GM21367 (cell line): ENCODE measurements around the gene NNAT.
"Not testable (repeated sequence)": the region's sequence is repeated elsewhere in the genome, so short reads cannot be mapped to it uniquely, and the experiment has no call there.

ENCODE experiments used
- ATAC-seq: cut with Tn5 transposase; IDR thresholded peaks from one replicate; pipeline ENCODE4 v1.9.1; 2021; ENCODE audit not compliant: unreplicated experiment

NNAT gene

DNA sequence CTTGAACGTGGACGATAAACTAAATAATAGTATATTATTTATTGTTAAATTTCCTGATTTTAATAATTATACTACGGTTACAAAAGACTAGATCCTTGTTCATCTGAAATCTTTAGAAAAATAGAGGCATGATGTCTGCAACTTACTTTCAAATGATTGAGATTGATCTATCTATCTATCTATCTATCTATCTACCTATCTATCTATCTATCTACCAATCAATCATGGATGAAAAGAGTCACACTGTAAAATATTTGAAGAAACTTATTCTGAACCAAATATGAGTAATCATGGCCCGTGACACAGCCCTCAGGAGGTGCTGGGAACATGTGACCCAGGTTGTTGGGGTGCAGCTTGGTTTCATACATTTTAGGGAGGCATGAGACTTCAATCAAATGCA, 18.4 kb downstream of the NNAT start:
- no peak for ATAC-seq

GRCh38 chr20:37540001-37540400, 19.0 kb downstream of the NNAT start:
- ATAC-seq: no peak

GRCh38 chr20:37540838-37541237, 19.8 kb downstream of the NNAT start:
- not testable (repeated sequence) for ATAC-seq

DNA sequence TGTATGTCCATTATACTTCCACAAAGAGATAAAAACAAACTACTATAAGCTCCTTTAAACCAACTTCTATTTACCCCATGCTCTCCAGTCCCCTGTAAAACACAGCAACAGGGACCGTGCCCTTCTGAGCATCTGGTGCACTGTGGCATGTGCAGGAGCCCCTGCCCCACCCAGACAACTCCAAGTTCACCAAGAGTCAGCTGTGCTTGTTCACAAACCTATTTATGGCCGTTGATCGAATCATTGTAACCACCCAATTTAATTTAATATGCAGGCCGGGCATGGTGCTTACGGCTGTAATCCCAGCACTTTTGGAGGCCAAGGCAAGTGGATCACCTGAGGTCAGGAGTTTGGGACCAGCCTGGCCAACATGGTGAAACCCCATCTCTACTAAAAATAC, 20.3 kb downstream of the NNAT start:
- ATAC-seq: no peak

DNA sequence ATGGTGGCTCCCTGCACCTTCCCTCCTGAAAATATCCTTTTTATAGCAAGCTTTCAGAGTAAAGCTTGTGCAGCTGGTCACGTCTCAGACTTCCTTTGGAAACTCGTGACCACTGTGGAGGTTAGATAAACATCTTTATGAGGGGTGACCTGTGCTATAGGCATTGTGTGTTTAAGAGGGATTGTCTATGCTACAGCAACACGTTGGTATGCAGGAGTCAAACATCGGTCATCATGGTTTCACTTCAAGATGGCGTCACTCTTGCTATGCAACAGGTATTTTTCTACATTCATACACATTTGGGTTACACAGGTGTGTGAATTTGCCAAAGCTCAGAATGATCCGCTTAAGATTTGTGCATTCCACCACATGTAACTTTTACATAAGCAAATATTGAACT, 21.2 kb downstream of the NNAT start:
- no peak for ATAC-seq

- no peak for ATAC-seq
Measured at GRCh38 chr20:37543828-37544227, 22.8 kb downstream of the NNAT start.

- no peak for ATAC-seq
Measured at GRCh38 chr20:37544386-37544785, 23.3 kb downstream of the NNAT start.

DNA sequence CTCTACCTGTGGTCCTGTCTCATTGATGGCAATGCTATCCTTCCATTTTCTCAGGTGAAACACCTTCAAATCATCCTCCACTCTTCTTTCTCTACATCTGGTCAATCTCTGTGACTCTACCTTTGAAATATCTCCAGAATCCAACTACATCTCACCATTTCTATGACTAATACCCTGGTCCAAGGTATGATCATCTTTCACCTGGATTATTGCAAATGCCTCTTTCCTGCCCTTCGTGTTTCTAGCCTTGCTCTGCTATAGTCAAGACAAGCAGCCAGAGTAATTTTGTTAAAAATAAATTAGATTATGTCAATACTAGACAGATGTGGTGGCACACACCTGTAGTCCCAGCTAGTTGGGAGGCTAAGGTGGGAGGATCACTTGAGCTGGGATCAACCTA, 24.5 kb downstream of the NNAT start:
- ATAC-seq: no peak

GRCh38 chr20:37547912-37548311, 26.9 kb downstream of the NNAT start:
- ATAC-seq: no peak

DNA sequence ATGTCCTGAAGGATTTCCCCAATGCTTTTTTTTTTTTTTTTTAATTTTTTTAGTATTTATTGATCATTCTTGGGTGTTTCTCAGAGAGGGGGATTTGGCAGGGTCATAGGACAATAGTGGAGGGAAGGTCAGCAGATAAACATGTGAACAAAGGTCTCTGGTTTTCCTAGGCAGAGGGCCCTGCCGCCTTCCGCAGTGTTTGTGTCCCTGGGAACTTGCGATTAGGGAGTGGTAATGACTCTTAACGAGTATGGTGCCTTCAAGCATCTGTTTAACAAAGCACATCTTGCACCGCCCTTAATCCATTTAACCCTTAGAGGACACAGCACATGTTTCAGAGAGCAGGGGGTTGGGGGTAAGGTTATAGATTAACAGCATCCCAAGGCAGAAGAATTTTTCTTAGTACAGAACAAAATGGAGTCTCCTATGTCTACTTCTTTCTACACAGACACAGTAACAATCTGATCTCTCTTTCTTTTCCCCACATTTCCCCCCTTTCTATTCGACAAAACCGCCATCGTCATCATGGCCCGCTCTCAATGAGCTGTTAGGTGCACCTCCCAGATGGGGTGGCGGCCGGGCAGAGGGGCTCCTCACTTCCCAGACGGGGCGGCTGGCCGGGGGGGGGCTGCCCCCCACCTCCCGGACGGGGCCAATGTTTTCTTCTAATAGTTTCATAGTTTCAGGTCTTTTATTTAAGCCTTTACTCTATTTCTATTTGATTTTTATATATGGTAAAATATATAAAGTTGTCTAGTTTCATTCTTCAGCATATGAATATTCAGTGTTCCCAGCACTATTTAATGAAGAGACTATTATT, 29.3 kb downstream of the NNAT start:
- not testable (repeated sequence) for ATAC-seq

DNA sequence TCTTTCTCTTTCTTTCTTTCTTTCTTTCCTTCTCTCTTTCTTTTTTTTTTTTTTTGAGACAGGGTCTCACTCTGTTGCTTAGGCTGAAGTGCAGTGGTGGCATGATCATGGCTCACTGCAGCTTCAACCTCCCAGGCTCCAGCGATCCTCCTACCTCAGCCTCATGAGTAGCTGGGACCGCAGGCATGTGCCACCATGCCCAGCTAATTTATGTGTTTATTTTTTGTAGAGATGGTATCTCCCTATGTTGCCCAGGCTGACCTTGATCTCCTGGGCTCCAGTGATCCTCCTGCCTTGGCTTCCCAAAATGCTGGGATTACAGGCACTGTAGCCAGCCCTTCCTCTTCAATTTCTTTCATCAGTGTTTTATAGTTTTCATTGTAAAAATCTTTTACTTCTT, 30.6 kb downstream of the NNAT start:
- ATAC-seq: not testable (repeated sequence)

DNA sequence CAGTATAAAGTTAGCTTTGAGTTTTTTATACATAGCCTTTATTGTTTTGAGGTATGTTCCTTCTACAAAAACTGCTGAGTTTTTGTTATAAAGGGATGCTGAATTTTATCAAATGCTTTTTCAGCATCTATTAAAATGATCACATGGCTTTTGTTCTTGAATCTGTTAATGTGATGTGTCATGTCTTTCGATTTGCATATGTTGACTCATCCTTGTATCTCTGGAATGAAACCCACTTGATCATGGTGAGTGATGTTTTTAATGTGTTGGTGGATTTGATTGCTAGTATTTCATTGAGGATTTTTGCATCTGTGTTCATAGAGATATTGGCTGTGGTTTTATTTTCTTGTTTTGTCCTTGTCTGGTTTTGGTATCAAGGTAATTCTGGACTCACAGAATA, 31.4 kb downstream of the NNAT start:
- no peak for ATAC-seq

DNA sequence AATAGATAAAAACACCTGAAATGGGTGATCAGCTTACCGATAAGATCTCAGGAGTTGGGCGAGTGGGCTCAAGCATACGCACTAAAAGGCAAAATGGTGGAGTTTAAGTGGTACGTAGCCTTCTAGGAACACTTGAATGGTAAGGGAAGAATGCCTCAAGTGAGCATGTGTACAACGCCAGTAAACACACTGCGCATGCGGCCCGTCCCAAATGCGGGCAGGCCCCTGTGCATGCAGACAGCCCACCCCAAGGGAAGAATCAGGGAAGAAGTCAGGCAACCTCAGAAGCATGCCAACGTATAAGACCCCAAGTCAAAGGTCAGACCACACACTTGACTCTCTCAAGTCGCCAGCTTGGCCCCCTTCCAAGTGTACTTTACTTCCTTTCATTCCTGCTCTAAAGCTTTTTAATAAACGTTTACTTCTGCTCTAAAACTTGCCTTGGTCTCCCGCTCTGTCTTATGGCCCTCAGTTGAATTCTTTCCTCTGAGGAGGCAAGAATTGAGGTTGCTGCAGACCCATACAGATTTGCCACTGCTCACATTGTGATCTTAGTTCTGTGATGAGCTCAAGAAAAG, 33.8 kb downstream of the NNAT start:
- ATAC-seq: not testable (repeated sequence)

GRCh38 chr20:37556538-37556937, 35.5 kb downstream of the NNAT start:
- no peak for ATAC-seq

DNA sequence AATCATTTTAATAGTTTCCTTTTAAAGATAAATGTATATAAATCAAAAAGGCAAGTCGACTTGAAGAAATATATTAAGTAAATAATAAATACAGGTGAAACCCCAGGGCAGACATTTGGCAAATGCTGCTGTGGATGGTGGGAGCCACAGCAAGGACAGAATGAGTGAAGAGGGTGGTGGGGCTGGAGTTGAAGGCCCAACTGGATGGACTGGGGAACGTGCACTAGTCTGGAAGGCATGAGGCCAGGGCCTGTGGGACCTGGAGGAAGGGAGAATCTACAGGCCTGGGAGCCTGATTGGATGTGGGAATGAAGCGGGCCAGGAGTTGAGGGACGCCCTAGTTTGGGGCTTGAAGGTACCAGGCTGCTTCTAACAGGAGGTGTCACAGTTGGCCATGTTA, 37.3 kb downstream of the NNAT start:
- no peak for ATAC-seq

GRCh38 chr20:37558779-37559178, 37.7 kb downstream of the NNAT start:
- no peak for ATAC-seq

DNA sequence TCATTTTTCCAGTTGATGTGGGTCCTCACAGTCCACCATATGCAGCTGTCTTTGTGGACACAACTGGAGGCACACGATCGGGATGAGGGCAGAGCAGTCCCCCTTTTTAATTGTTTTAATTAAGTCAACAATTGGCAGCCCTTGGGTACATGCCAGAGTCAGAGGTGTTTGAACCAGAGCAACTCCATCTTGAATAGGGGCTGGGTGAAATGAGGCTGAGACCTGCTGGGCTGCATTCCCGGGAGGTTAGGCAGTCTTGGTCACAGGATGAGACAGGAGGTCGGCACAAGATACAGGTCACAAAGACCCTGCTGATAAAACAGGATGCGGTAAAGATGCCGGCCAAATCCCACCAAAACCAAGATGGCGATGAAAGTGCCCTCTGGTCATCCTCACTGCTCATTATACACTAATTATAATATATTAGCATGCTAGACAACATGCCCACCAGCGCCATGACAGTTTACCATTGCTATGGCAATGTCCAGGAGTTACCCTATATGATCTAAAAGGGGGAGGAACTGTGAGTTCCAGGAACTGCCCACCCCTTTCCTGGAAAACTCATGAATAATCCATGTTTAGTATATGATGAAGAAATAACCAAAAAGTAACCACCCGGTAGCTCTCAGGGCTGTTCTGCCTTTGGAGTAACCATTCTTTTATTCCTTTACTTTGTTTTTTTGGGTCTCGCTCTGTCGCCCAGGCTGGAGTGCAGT, 38.4 kb downstream of the NNAT start:
- ATAC-seq: no peak

- no peak for ATAC-seq
Measured at GRCh38 chr20:37560629-37561028, 39.6 kb downstream of the NNAT start.

DNA sequence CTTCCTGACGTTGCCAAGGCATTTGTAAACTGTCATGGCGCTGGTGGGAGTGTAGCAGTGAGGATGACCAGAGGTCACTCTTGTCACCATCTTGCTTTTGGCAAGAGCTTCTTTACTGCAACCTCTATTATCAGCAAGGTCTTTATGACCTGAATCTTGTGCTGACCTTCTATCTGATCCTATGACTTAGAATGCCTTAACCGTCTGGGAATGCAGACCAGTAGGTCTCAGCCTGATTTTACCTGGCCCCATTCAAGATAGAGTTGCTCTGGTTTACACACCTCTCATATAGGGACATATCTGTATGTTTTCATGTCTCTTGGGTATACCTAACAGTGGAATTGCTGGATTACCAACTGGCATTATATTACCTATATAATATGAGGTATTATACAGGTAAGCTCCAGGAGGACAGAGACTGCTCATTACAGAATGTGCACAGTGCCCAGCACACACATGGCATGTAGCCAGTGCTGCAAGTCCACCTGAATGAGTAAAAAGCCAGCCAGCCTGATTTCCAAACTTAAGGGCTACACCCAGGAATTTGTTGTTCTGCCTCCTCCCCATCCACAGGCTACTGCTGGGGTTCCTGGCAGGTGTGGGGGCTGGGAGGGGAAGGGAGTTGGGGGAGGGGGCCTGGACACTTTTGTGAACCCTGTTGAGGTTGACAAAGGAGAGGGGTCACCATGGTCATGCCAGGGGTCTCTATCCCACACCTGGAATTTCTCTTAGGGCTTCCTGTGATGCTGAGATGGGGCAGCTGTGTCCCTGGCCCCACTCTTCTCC, 41.8 kb downstream of the NNAT start:
- ATAC-seq: no peak

GRCh38 chr20:37564016-37564387, 43.0 kb downstream of the NNAT start:
- ATAC-seq: no peak

- ATAC-seq: no peak
Measured at GRCh38 chr20:37564388-37565133, 43.5 kb downstream of the NNAT start.
